ENCODE data around the gene MEGF8.

DNA sequence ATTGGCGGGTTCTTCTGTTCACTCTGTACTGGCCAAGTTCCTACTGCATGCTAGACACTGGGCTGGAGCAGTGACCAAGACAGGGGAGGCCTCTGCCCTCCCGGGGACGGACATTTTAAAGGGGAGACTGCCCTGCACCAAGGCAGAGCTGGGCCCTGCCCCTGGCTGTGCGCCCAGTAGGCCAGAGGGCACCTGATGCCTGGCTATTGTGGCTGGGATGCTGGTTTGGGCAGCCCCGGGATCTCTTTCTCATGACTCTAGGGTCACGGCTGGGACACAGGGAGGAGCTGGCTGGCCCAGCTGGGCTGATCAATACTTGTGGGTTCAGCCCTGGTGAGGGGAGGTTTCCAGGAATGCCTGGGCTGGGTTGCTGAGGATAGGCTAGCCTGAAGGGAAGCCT is 84.0 kb downstream of the MEGF8 start:
- TF ChIP-seq GATA2 (IDR thresholded peaks at IDR 0.05; ENCODE audit: low read depth, low read length) (no peak), GATA3 (IDR thresholded peaks at IDR 0.05; ENCODE audit: low read depth, low read length) (no peak)

All from SH-SY5Y (cell line).